Testis (tissue), 2 donors: Measurements from ENCODE around the gene MED27.

ENCODE experiments used
- CTCF ChIP-seq, 3 experiments: fragments of 450-650 bp in 2 of 3; fragments of 200-600 bp in 1 of 3; sonication (generic) in 1 of 3; IDR thresholded peaks; one replicate each; pipeline ENCODE4 v1.5.1; 2016 to 2019; ENCODE audit warnings: antibody characterized with exemption in 3 of 3, mild to moderate bottlenecking in 2 of 3, moderate library complexity in 1 of 3
- POLR2A ChIP-seq: fragments of 450-650 bp; IDR thresholded peaks from one replicate; pipeline ENCODE4 v1.6.1; 2017; ENCODE audit warnings: antibody characterized with exemption, mild to moderate bottlenecking, moderate library complexity

GRCh38 chr9:132019702-132020101, 60.0 kb downstream of the MED27 start:
- no peak for TF ChIP-seq CTCF (IDR thresholded peaks at IDR 0.05)
- TF ChIP-seq POLR2A = no peak
